ENCODE measurements around the gene LY6G5C. TPM values are rescaled to one million over a fixed set of nuclear protein-coding genes. Genes with fewer than 3 reads are reported as not detected.
"Not testable (repeated sequence)": the region's sequence is repeated elsewhere in the genome, so short reads cannot be mapped to it uniquely, and the experiment has no call there.

LY6G5C gene
- total and polyA plus RNA-seq, 12 donors, result 1.2 to 3.5 (median 2.0) TPM

GRCh38 chr6:31713465-31713864, 32.6 kb upstream of the LY6G5C start:
- H3K4me3 ChIP-seq, result no peak overlapping the region
- DNase-seq, result no peak
- H3K27ac ChIP-seq, result no peak overlapping the region
- no peak for ATAC-seq
- intact Hi-C loops (cut with DNase I), result no loop called here
- TF ChIP-seq CTCF (IDR thresholded peaks at IDR 0.05), result no peak
- WGBS, 2 donors, result 68 to 72% methylated on average over 4 of the region's 4 CpGs
- H3K4me1 ChIP-seq, result peaks cover 0 to 10% (median 0%) of the 10 kb centered on the region in 9 donors
- H3K27me3 ChIP-seq, result peaks cover 0 to 5% (median 0%) of the 10 kb centered on the region in 7 donors
- no peaks in the 10 kb centered on the region for H3K9me3 ChIP-seq
- no peaks in the 10 kb centered on the region for H3K36me3 ChIP-seq

GRCh38 chr6:31712296-31712695, 31.4 kb upstream of the LY6G5C start:
- Histone ChIP-seq H3K36me3 (no peaks in the 10 kb centered on the region), H3K4me3 (no peak overlapping the region), H3K27ac (no peak overlapping the region), H3K27me3 (peaks cover 0 to 5% (median 0%) of the 10 kb centered on the region in 7 donors), H3K4me1 (peaks cover 0 to 10% (median 0%) of the 10 kb centered on the region in 9 donors), H3K9me3 (no peaks in the 10 kb centered on the region)
- intact Hi-C loops (cut with DNase I), result no loop called here
- WGBS, 2 donors, result 81 to 84% methylated on average over 8 of the region's 8 CpGs
- TF ChIP-seq CTCF (IDR thresholded peaks at IDR 0.05), result peak in 7 of 9 donors; percentile 17 to 39 (median 24)
- DNase-seq (peak; percentile 15 to 29), ATAC-seq (peak in 7 of 8 donors; percentile 48 to 75 (median 65))

GRCh38 chr6:31711233-31711632, 30.4 kb upstream of the LY6G5C start:
- no peaks in the 10 kb centered on the region for H3K36me3 ChIP-seq
- ATAC-seq (peak in 1 of 8 donors; percentile 9), DNase-seq (no peak)
- H3K4me1 ChIP-seq, result peaks cover 0 to 10% (median 0%) of the 10 kb centered on the region in 9 donors
- intact Hi-C loops (cut with DNase I), result no loop called here
- TF ChIP-seq CTCF (IDR thresholded peaks at IDR 0.05), result no peak
- 52 to 56% methylated on average over 8 of the region's 8 CpGs for WGBS, 2 donors
- H3K9me3 ChIP-seq, result no peaks in the 10 kb centered on the region
- H3K27ac ChIP-seq, result no peak overlapping the region
- H3K27me3 ChIP-seq, result peaks cover 0 to 5% (median 0%) of the 10 kb centered on the region in 7 donors
- H3K4me3 ChIP-seq, result no peak overlapping the region

GRCh38 chr6:31710523-31711219, 29.8 kb upstream of the LY6G5C start:
- ATAC-seq (no peak), DNase-seq (no peak)
- intact Hi-C loops (cut with DNase I), result no loop called here
- Histone ChIP-seq H3K27ac (no peak overlapping the region), H3K36me3 (no peaks in the 10 kb centered on the region), H3K9me3 (no peaks in the 10 kb centered on the region), H3K4me1 (peaks cover 0 to 10% (median 0%) of the 10 kb centered on the region in 9 donors), H3K4me3 (no peak overlapping the region), H3K27me3 (peaks cover 0 to 5% (median 0%) of the 10 kb centered on the region in 7 donors)
- TF ChIP-seq CTCF (IDR thresholded peaks at IDR 0.05), result no peak
- WGBS, 2 donors, result 54 to 56% methylated on average over 5 of the region's 5 CpGs

- intact Hi-C loops (cut with DNase I); DNase-seq; ATAC-seq; H3K27me3 ChIP-seq; H3K36me3 ChIP-seq; H3K27ac ChIP-seq; H3K4me3 ChIP-seq; H3K9me3 ChIP-seq; H3K4me1 ChIP-seq: not testable (repeated sequence)
- 91 to 94% methylated on average over 11 of the region's 11 CpGs for WGBS, 2 donors
Measured at GRCh38 chr6:31709157-31709556, 28.3 kb upstream of the LY6G5C start.
